GM21619 (cell line): ENCODE results near the gene SLC12A8.
A peak's percentile ranks its signal among the peaks of the same experiment; 100 is the strongest.

Source experiments
- ATAC-seq: cut with Tn5 transposase; IDR thresholded peaks from one replicate; pipeline ENCODE4 v1.9.1; 2021; ENCODE audit not compliant: unreplicated experiment

Gene SLC12A8

GRCh38 chr3:125154800-125155269, 57.7 kb downstream of the SLC12A8 start:
- ATAC-seq: peak; percentile 40

- ATAC-seq: no peak
Measured at GRCh38 chr3:125154110-125154509, 58.4 kb downstream of the SLC12A8 start.

- ATAC-seq: no peak
Measured at GRCh38 chr3:125152951-125153350, 59.6 kb downstream of the SLC12A8 start.

- no peak for ATAC-seq
Measured at GRCh38 chr3:125151916-125152315, 60.6 kb downstream of the SLC12A8 start.

- no peak for ATAC-seq
Measured at GRCh38 chr3:125151442-125151817, 61.1 kb downstream of the SLC12A8 start.

- no peak for ATAC-seq
Measured at GRCh38 chr3:125150525-125151441, 61.8 kb downstream of the SLC12A8 start.

GRCh38 chr3:125149462-125149861, 63.1 kb downstream of the SLC12A8 start:
- ATAC-seq: no peak

GRCh38 chr3:125148836-125149235, 63.7 kb downstream of the SLC12A8 start:
- no peak for ATAC-seq

GRCh38 chr3:125148016-125148812, 64.3 kb downstream of the SLC12A8 start:
- no peak for ATAC-seq

GRCh38 chr3:125147491-125147820, 65.1 kb downstream of the SLC12A8 start:
- ATAC-seq: no peak

- no peak for ATAC-seq
Measured at GRCh38 chr3:125146626-125147490, 65.7 kb downstream of the SLC12A8 start.

- no peak for ATAC-seq
Measured at GRCh38 chr3:125145751-125146475, 66.6 kb downstream of the SLC12A8 start.

GRCh38 chr3:125144653-125145314, 67.8 kb downstream of the SLC12A8 start:
- no peak for ATAC-seq

- ATAC-seq: no peak
Measured at GRCh38 chr3:125143982-125144652, 68.4 kb downstream of the SLC12A8 start.

- no peak for ATAC-seq
Measured at GRCh38 chr3:125143538-125143937, 69.0 kb downstream of the SLC12A8 start.

- ATAC-seq: no peak
Measured at GRCh38 chr3:125142940-125143339, 69.6 kb downstream of the SLC12A8 start.

GRCh38 chr3:125142420-125142778, 70.1 kb downstream of the SLC12A8 start:
- no peak for ATAC-seq

GRCh38 chr3:125141596-125142419, 70.7 kb downstream of the SLC12A8 start:
- peak; percentile 59 for ATAC-seq
